H1 (cell line): ENCODE results near the gene PCTP. TPM values are rescaled to one million over a fixed set of nuclear protein-coding genes. Genes with fewer than 3 reads are reported as not detected.

ENCODE experiments used
- CTCF ChIA-PET: fragments of 300-600 bp; sonication (Branson Sonifier 250); formaldehyde crosslinking; loops from one replicate; lab custom pipeline; 2021; ENCODE audit not compliant: partially characterized antibody; lab: Charles Lee
- POLR2A ChIA-PET: fragments of 300-600 bp; sonication (Branson Sonifier 250); formaldehyde crosslinking; loops from one replicate; lab custom pipeline; 2021; ENCODE audit warnings: inconsistent platforms; ENCODE audit not compliant: partially characterized antibody; lab: Charles Lee
- DNase-seq, 2 experiments: peaks; one replicate each; pipeline versions ENCODE4 v3.0.0 to v3.0.0-alpha.2; 2010 to 2022; ENCODE audit warnings: low spot score in 2 of 2, low read depth in 1 of 2, mixed read lengths in 1 of 2
- FAIRE-seq: peaks from 2 replicates; lab custom pipeline; 2011; peaks lifted over from hg19 to GRCh38; lab: Jason Lieb, UNC
- H2AFZ ChIP-seq: 2 replicates; pipeline ENCODE4 v1.8.1; 2012; ENCODE audit warnings: low read length, inconsistent platforms
- H2AK5ac ChIP-seq: 2 replicates; pipeline ENCODE4 v1.6.1; 2013; ENCODE audit warnings: low read depth, low read length
- H2BK120ac ChIP-seq: replicated peaks from 2 replicates; pipeline ENCODE3; 2013; ENCODE audit warnings: low read depth, low read length, inconsistent platforms
- H2BK12ac ChIP-seq: 2 replicates; pipeline ENCODE4 v1.6.1; 2013; ENCODE audit warnings: low read depth, low read length
- H2BK15ac ChIP-seq: 2 replicates; pipeline ENCODE4 v1.6.1; 2013; ENCODE audit warnings: low read length
- H2BK20ac ChIP-seq: 2 replicates; pipeline ENCODE4 v1.6.1; 2013; ENCODE audit warnings: low read length
- H2BK5ac ChIP-seq: 2 replicates; pipeline ENCODE4 v1.6.1; 2013; ENCODE audit warnings: low read depth, low read length
- H3K14ac ChIP-seq: 2 replicates; pipeline ENCODE4 v1.6.1; 2013; ENCODE audit warnings: inconsistent platforms; ENCODE audit not compliant: insufficient read length
- H3K18ac ChIP-seq: 2 replicates; pipeline ENCODE4 v1.6.1; 2013; ENCODE audit warnings: low read length; ENCODE audit errors: extremely low read depth
- H3K23ac ChIP-seq: 2 replicates; pipeline ENCODE4 v1.6.1; 2013; ENCODE audit warnings: inconsistent platforms; ENCODE audit not compliant: insufficient read length
- H3K23me2 ChIP-seq: 2 replicates; pipeline ENCODE4 v1.6.1; 2013; ENCODE audit warnings: low read depth, low read length
- H3K27ac ChIP-seq: 2 replicates; pipeline ENCODE4 v1.6.1; 2011; ENCODE audit warnings: low read depth, low read length, inconsistent platforms
- H3K27me3 ChIP-seq, 4 experiments: replicated peaks in 1 of 4; 1 replicate in 1 of 4; 2 replicates in 3 of 4; pipeline versions ENCODE4 v1.6.1 to v1.8.1; 2011 to 2013; ENCODE audit warnings: low read length in 3 of 4, mild to moderate bottlenecking in 3 of 4, inconsistent platforms in 2 of 4, mixed read lengths in 2 of 4, moderate library complexity in 1 of 4; ENCODE audit not compliant: control insufficient read depth in 3 of 4, insufficient read depth in 3 of 4; ENCODE audit errors: extremely low read depth in 1 of 4
- H3K36me3 ChIP-seq, 4 experiments: 2 replicates each; pipeline versions ENCODE4 v1.6.1 to v1.8.1; 2011 to 2013; ENCODE audit warnings: mild to moderate bottlenecking in 4 of 4, low read length in 3 of 4, moderate library complexity in 2 of 4, control low read depth in 1 of 4, inconsistent platforms in 1 of 4; ENCODE audit not compliant: insufficient read depth in 4 of 4, control insufficient read depth in 2 of 4
- H3K4ac ChIP-seq: replicated peaks from 2 replicates; pipeline ENCODE3; 2013; ENCODE audit warnings: low read length, low read depth, mixed read lengths, inconsistent platforms; ENCODE audit not compliant: insufficient read length
- H3K4me1 ChIP-seq, 4 experiments: replicated peaks in 1 of 4; 1 replicate in 1 of 4; 2 replicates in 3 of 4; pipeline versions ENCODE4 v1.6.1 to v1.8.1; 2011 to 2013; ENCODE audit warnings: low read length in 3 of 4, inconsistent platforms in 2 of 4, mixed read lengths in 1 of 4; ENCODE audit not compliant: insufficient read depth in 4 of 4, control insufficient read depth in 3 of 4
- H3K4me2 ChIP-seq, 2 experiments: 2 replicates each; pipeline versions ENCODE4 v1.6.1 to v1.8.1; 2011 to 2013; ENCODE audit warnings: low read depth in 2 of 2, low read length in 2 of 2, control low read depth in 1 of 2, inconsistent platforms in 1 of 2, mild to moderate bottlenecking in 1 of 2; ENCODE audit not compliant: insufficient read depth in 1 of 2
- H3K4me3 ChIP-seq, 4 experiments: fragments of 200-600, 300-600 bp in 1 of 4; sonication (generic), shearing (Covaris generic), sonication (Bioruptor Twin) in 1 of 4; 2 replicates each; pipeline versions ENCODE4 v1.5.1 to v1.8.1; 2011 to 2016; ENCODE audit warnings: low read length in 4 of 4, low read depth in 3 of 4, control low read depth in 2 of 4, inconsistent platforms in 2 of 4, mild to moderate bottlenecking in 2 of 4, mixed read lengths in 1 of 4, moderate library complexity in 1 of 4; ENCODE audit not compliant: insufficient read depth in 2 of 4; ENCODE audit errors: extremely low read depth in 1 of 4
- H3K56ac ChIP-seq: replicated peaks from 2 replicates; pipeline ENCODE3; 2013; ENCODE audit warnings: low read depth, mild to moderate bottlenecking, mixed read lengths, low read length, inconsistent platforms; ENCODE audit not compliant: insufficient read length
- H3K79me1 ChIP-seq: 2 replicates; pipeline ENCODE4 v1.6.1; 2013; ENCODE audit warnings: low read depth, low read length, control low read depth
- H3K79me2 ChIP-seq, 2 experiments: 2 replicates each; pipeline versions ENCODE4 v1.6.1 to v1.8.1; 2012 to 2013; ENCODE audit warnings: low read length in 2 of 2, mild to moderate bottlenecking in 2 of 2, inconsistent platforms in 1 of 2; ENCODE audit not compliant: insufficient read depth in 2 of 2, control insufficient read depth in 1 of 2
- H3K9ac ChIP-seq, 4 experiments: replicated peaks in 1 of 4; 1 replicate in 1 of 4; 2 replicates in 3 of 4; pipeline versions ENCODE4 v1.6.1 to v1.8.1; 2011 to 2013; ENCODE audit warnings: low read depth in 3 of 4, low read length in 3 of 4, control low read depth in 2 of 4, mild to moderate bottlenecking in 2 of 4, moderate library complexity in 2 of 4, inconsistent platforms in 1 of 4; ENCODE audit errors: extremely low read depth in 1 of 4
- H3K9me3 ChIP-seq, 2 experiments: 2 replicates each; pipeline versions ENCODE4 v1.6.1 to v1.8.1; 2012 to 2013; ENCODE audit warnings: mild to moderate bottlenecking in 2 of 2, moderate library complexity in 2 of 2, control low read depth in 1 of 2, inconsistent platforms in 1 of 2, low read depth in 1 of 2, low read length in 1 of 2, mixed read lengths in 1 of 2; ENCODE audit not compliant: insufficient read depth in 2 of 2
- H4K20me1 ChIP-seq, 2 experiments: replicated peaks in 1 of 2; 2 replicates each; pipeline versions ENCODE3 to v1.8.1; 2011 to 2013; ENCODE audit warnings: inconsistent platforms in 2 of 2, low read length in 2 of 2, mild to moderate bottlenecking in 1 of 2; ENCODE audit not compliant: insufficient read depth in 2 of 2, control insufficient read depth in 1 of 2
- H4K5ac ChIP-seq: 2 replicates; pipeline ENCODE4 v1.6.1; 2013; ENCODE audit warnings: low read length, low read depth, mixed read lengths, inconsistent platforms; ENCODE audit not compliant: insufficient read length
- H4K8ac ChIP-seq: 2 replicates; pipeline ENCODE4 v1.8.0; 2013; ENCODE audit warnings: mild to moderate bottlenecking, moderate library complexity, low read length, inconsistent platforms; ENCODE audit not compliant: insufficient read depth; ENCODE audit errors: extremely low read depth
- H4K91ac ChIP-seq: replicated peaks from 2 replicates; pipeline ENCODE3; 2013; ENCODE audit warnings: low read length, mixed read lengths, inconsistent platforms; ENCODE audit not compliant: insufficient read length
- ATF3 ChIP-seq: IDR thresholded peaks from 2 replicates; pipeline ENCODE4 v1.6.1; 2011; ENCODE audit warnings: low read depth, mild to moderate bottlenecking, low read length; ENCODE audit not compliant: insufficient read depth
- CBX8 ChIP-seq: fragments of 300-800, 300-1000 bp; sonication (generic); IDR thresholded peaks from 2 replicates; pipeline ENCODE4 v1.7.1; 2016; ENCODE audit warnings: low read depth, low read length, borderline replicate concordance
- EP300 ChIP-seq, 2 experiments: IDR thresholded peaks; 1 replicate in 1 of 2; 2 replicates in 1 of 2; pipeline ENCODE4 v1.6.1; 2011 to 2012; ENCODE audit warnings: low read depth in 2 of 2, low read length in 2 of 2, mild to moderate bottlenecking in 2 of 2, borderline replicate concordance in 1 of 2, inconsistent platforms in 1 of 2, moderate library complexity in 1 of 2
- NRF1 ChIP-seq: IDR thresholded peaks from 2 replicates; pipeline ENCODE4 v1.6.1; 2011; ENCODE audit warnings: mild to moderate bottlenecking, low read depth, low read length, improper control_type of control experiment
- PHF8 ChIP-seq: fragments of 200-600 bp; sonication (generic); conservative IDR thresholded peaks from 2 replicates; pipeline ENCODE4 v1.7.1; 2012; ENCODE audit warnings: low read depth, mild to moderate bottlenecking, inconsistent platforms, low read length, moderate library complexity
- SAP30 ChIP-seq: fragments of 300-600 bp; sonication (generic); IDR thresholded peaks from 2 replicates; pipeline ENCODE4 v1.7.1; 2012; ENCODE audit warnings: low read length, moderate library complexity, mild to moderate bottlenecking, inconsistent platforms; ENCODE audit not compliant: insufficient read depth, insufficient replicate concordance
- SP4 ChIP-seq: IDR thresholded peaks from 2 replicates; pipeline ENCODE4 v1.6.1; 2012; ENCODE audit warnings: low read length, inconsistent platforms
- SRF ChIP-seq: IDR thresholded peaks from 2 replicates; pipeline ENCODE4 v1.6.1; 2011; ENCODE audit warnings: mild to moderate bottlenecking, low read depth, low read length, moderate library complexity
- ZNF274 ChIP-seq: IDR thresholded peaks from 2 replicates; pipeline ENCODE4 v1.7.0; 2012; ENCODE audit warnings: low read length, borderline replicate concordance; ENCODE audit errors: extremely low read depth
- WGBS, 2 experiments: shearing (Covaris generic) in 1 of 2; methylation state at CpG; one replicate each; pipeline versions ENCODE4 v1.1.6 to v1.1.7; 2013 to 2015; ENCODE audit warnings: low lambda C conversion rate in 2 of 2, mixed read lengths in 2 of 2, inconsistent platforms in 1 of 2, low coverage in 1 of 2, missing lambda C conversion rate in 1 of 2; ENCODE audit not compliant: insufficient replicate concordance in 2 of 2, insufficient coverage in 1 of 2, insufficient read length in 1 of 2; ENCODE audit errors: extremely low coverage in 1 of 2, missing lambda C conversion rate in 1 of 2; 5-methylcytosine and 5-hydroxymethylcytosine counted together
- polyA plus RNA-seq, 7 experiments: library from polyadenylated mRNA; depleted of rRNA in 3 of 7; stranded (reverse) in 5 of 7; unstranded in 2 of 7; fragments of >200 nt in 5 of 7; fragments of 200-250 nt in 2 of 7; gene quantifications; 1 replicate in 5 of 7; 2 replicates in 1 of 7; 4 replicates in 1 of 7; pipeline versions ENCODE4 v1.2.1 to v1.2.3, GENCODE V29; 2011 to 2013; ENCODE audit warnings: missing spikeins in 2 of 7, mixed read lengths in 2 of 7
- total RNA-seq: library from RNA; stranded (reverse); fragmentation: NEBNext Ultra II Directional; extraction: Animal tissue kit (Norgen Biotek cat#: 25700); gene quantifications from 2 replicates; pipeline ENCODE4 v1.2.1, GENCODE V29; 2021
- TF ChIP-seq, protein P1 (sequence below): IDR thresholded peaks from 2 replicates; pipeline ENCODE4 v1.6.1; 2012; ENCODE audit warnings: inconsistent platforms

PCTP gene
- total and polyA plus RNA-seq, 2 of the 8 experiments (the other 6 are each of a cell fraction or from before 2014, with no cell fraction given): 14.1 to 14.6 TPM

DNA sequence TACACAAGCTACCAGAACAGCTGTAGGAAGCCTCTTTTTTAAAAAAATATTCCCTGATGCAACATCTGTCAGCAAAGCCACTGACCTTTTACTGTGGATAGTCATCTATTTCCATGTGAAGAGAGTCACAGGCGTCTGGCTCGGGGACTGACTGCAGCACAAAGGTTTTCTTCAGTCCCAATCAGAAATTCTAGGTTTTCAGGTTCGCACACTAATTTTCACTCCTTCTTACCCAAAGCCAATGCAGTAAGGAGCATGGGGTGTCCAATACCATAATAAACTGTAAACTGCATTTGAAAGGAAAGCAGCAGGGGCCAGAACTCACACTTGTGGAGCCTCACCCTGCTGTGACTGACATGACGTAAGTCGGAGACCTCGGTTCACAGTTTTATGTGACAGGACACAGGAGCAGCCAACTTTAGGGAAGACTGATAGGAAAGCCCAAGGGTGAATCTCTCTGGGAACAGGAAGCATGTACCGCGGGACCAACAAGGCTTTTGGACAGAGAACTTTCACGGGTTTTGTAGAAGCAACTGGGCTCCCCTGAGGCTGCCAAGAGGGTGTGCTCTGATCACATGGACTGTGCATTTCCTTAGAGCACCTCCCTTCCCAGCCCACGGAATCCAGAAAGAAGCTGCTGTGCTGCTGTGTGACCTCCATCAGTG, 19.1 kb upstream of the PCTP start:
- FAIRE-seq (no peak), DNase-seq (no peak)
- Histone ChIP-seq H3K79me2 (no peaks in the 10 kb centered on the region), H2BK12ac (peak overlapping the region; percentile 52; the same call in 1 of the 2 replicates), H3K56ac (no peak overlapping the region), H3K4me3 (no peak overlapping the region), H2AFZ (peak overlapping the region; percentile 74; the same call in 1 of the 2 replicates), H3K27me3 (no peaks in the 10 kb centered on the region), H3K4ac (no peak overlapping the region), H3K36me3 (no peaks in the 10 kb centered on the region), H3K23me2 (no peaks in the 10 kb centered on the region; the same call in 1 of the 2 replicates), H4K91ac (no peak overlapping the region), H3K18ac (no peak overlapping the region), H3K9ac (no peak overlapping the region), H3K27ac (no peak overlapping the region), H2BK15ac (no peak overlapping the region), H3K4me1 (peaks cover 1 to 19% (median 15%) of the 10 kb centered on the region in 4 experiments; a peak in 4 of 7 replicates), H2BK5ac (0 out of 2 replicates have a peak overlapping the region, but pooled peaks have one; percentile 15), H3K9me3 (no peaks in the 10 kb centered on the region), H3K14ac (no peak overlapping the region), H4K20me1 (no peaks in the 10 kb centered on the region), H3K4me2 (peak overlapping the region; percentile 5 to 17; a peak in 1 of 4 replicates), H4K5ac (no peak overlapping the region), H4K8ac (no peak overlapping the region), H2BK20ac (0 out of 2 replicates have a peak overlapping the region, but pooled peaks have one; percentile 83), H3K79me1 (no peaks in the 10 kb centered on the region), H3K23ac (no peak overlapping the region), H2BK120ac (no peak overlapping the region), H2AK5ac (no peak overlapping the region)
- ChIA-PET POLR2A (no interaction called here), CTCF (interaction anchor here (0.6 to 2.5 kb wide), 6 partner anchors 10 to 100 kb away, joined by 3 to 10 read pairs (median 5); no protein-coding TSS in a partner anchor)
- WGBS, 2 experiments: 58% methylated on average over 10 of the region's 10 CpGs; no CpG with 5 or more reads in 1 of the 2 experiments
- TF ChIP-seq ATF3 (no peak), ZNF274 (no peak), NRF1 (no peak), SP4 (no peak), SRF (no peak), EP300 (IDR thresholded peaks at IDR 0.05; ENCODE audit: borderline replicate concordance in 1 of 2, low read depth in 2 of 2, low read length in 2 of 2) (no peak), PHF8 (no peak), CBX8 (no peak), SAP30 (no peak)
- TF ChIP-seq, protein P1, sequence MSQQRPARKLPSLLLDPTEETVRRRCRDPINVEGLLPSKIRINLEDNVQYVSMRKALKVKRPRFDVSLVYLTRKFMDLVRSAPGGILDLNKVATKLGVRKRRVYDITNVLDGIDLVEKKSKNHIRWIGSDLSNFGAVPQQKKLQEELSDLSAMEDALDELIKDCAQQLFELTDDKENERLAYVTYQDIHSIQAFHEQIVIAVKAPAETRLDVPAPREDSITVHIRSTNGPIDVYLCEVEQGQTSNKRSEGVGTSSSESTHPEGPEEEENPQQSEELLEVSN: no peak
